GM21447 (cell line): ENCODE data around the gene RRP8.

Source experiments
- ATAC-seq: cut with Tn5 transposase; IDR thresholded peaks from one replicate; pipeline ENCODE4 v1.9.1; 2021; ENCODE audit not compliant: unreplicated experiment

Gene RRP8

DNA sequence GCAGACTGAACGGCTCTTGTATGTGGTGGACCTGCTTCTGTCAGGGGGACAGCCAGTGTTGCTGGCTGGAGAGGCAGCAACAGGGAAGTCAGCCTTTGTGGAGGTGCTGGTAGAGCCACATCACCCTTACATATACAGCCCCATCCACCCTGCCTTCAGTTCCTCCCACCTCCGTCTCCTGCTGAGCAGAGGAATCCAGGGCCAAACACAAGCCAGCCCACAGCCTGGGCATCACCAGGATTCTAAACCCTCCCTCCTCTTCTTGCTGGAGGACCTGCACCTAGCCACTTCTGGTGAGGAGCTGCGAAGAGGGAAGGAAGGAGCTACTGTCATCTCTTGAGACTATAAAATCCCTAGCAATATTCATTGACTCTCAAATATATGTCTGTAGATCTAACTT, 54.8 kb downstream of the RRP8 start:
- ATAC-seq: no peak

DNA sequence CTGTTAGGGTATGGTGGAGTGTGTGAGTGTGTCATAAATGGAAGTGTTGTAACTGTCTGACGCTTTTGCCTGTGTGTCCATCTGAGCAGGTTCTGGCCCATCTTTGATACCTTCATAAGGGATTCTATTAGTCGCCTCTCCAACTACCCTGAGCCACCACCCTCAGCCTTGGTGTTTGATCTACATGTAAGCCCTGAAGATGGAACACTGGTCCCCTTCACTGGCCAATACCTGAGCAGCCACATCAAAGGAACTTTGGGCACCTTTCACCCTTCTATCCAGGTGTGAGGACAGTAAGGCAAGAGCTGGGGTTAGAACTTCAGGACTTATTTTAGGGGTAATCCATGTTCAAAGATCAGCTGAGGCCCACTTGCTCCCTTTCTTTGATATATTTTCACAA, 55.3 kb downstream of the RRP8 start:
- ATAC-seq: no peak

DNA sequence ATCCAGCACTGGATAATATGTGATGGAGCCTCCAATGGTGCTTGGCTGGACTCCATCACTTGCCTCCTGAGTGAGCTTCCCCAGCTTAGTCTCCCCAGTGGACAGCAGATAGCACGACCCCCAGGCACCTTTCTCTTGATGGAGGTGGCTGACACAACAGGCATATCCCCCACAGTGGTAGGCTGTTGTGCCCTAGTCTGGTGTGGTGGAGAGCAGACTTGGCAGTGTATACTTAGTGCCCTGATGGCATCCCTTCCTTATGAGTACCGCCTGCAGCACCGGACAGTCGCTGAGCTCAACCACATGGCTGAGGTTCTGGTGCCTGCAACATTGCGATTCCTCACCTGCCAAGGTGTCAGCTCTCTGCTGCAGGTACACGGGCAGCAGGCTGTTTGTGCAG, 56.2 kb downstream of the RRP8 start:
- ATAC-seq: no peak

DNA sequence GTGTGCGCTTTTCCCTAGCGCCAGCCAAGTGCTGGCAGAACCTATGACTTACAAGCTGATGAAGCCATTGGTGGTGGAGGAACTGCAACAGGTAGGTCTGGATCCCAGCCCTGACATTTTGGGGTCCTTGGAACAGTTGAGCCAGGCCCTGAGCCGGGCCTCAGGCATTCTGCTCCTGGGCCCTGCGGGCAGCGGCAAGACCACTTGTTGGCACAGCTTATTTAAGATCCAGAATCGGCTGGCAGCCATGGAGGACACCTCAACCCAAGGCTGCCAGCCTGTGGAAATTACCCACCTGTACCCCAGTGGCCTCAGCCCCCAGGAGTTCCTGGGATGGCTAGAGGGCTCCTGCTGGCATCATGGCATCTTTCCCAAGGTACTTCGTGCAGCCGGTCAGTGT, 56.7 kb downstream of the RRP8 start:
- ATAC-seq: no peak

DNA sequence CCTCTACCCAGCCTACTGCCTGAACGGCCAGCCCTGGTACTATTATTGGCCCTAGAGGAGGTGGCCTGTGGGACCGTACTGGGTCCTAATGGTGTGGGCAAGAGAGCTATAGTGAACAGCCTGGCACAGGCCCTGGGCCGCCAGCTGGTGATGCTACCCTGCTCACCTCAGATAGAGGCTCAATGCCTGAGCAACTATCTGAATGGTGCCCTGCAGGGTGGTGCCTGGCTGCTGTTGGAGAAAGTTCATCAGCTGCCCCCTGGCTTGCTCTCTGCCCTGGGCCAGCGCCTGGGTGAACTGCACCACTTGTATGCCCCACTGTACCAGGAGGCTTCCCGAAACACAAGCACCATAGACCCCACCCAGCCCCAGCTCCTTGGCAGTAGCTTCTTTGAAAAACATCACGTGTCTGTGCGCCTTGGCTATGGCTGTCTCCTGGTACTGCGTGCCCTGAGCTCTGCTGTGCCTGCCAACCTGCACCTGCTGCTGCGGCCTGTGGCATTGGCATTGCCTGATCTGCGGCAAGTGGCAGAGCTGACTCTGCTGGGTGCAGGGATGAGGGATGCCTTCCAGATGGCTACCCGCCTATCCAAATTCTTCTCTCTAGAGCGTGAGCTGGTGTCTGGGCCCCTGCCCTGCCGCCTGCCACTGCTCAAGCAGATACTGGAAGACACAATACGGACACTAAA, 57.4 kb downstream of the RRP8 start:
- ATAC-seq: no peak
